GM23338 (cell line): Measurements from ENCODE around the gene FAM149B1. TPM values are rescaled to one million over a fixed set of nuclear protein-coding genes. Genes with fewer than 3 reads are reported as not detected.

Experiments used
- ATAC-seq: fragments of 200-7000 bp; cut with Tn5 transposase; 3 replicates; pipeline ENCODE4 v1.9.1; 2020
- DNase-seq: peaks from one replicate; pipeline ENCODE4 v3.0.0-alpha.2; 2015; ENCODE audit warnings: low spot score
- H2AFZ ChIP-seq: fragments of 200-600 bp; sonication (generic); 2 replicates; pipeline ENCODE4 v1.8.0; 2016; ENCODE audit warnings: antibody characterized with exemption, mild to moderate bottlenecking, moderate library complexity
- H3F3A ChIP-seq: fragments of 200-600 bp; sonication (generic); replicated peaks from 2 replicates; pipeline ENCODE4 v1.8.0; 2017; ENCODE audit warnings: antibody characterized with exemption, mixed run types, low read depth
- H3K27ac ChIP-seq: fragments of 200-600 bp; sonication (generic); 2 replicates; pipeline ENCODE4 v1.6.1; 2016; ENCODE audit warnings: low read depth
- H3K27me3 ChIP-seq: fragments of 200-600 bp; sonication (generic); 2 replicates; pipeline ENCODE4 v1.8.0; 2016; ENCODE audit warnings: mild to moderate bottlenecking, mixed run types, moderate library complexity; ENCODE audit not compliant: insufficient read depth
- H3K36me3 ChIP-seq: fragments of 200-600 bp; sonication (generic); 2 replicates; pipeline ENCODE4 v1.8.0; 2016; ENCODE audit warnings: mild to moderate bottlenecking; ENCODE audit not compliant: insufficient read depth
- H3K4me1 ChIP-seq: fragments of 200-600 bp; sonication (generic); 2 replicates; pipeline ENCODE4 v1.8.0; 2016; ENCODE audit warnings: mild to moderate bottlenecking, moderate library complexity; ENCODE audit not compliant: insufficient read depth
- H3K4me2 ChIP-seq: fragments of 200-600 bp; sonication (generic); 2 replicates; pipeline ENCODE4 v1.7.1; 2017; ENCODE audit warnings: mixed run types
- H3K4me3 ChIP-seq: fragments of 200-600 bp; sonication (generic); 2 replicates; pipeline ENCODE4 v1.6.1; 2016; ENCODE audit warnings: mixed run types
- H3K79me2 ChIP-seq: fragments of 200-600 bp; sonication (generic); replicated peaks from 2 replicates; pipeline ENCODE4 v1.8.0; 2017; ENCODE audit warnings: mild to moderate bottlenecking; ENCODE audit not compliant: insufficient read depth
- H3K9me2 ChIP-seq: fragments of 200-600 bp; sonication (generic); 2 replicates; pipeline ENCODE4 v1.8.0; 2017; ENCODE audit not compliant: insufficient read depth
- H4K20me1 ChIP-seq: fragments of 200-600 bp; sonication (generic); replicated peaks from 2 replicates; pipeline ENCODE4 v1.8.0; 2017; ENCODE audit warnings: mild to moderate bottlenecking; ENCODE audit not compliant: insufficient read depth
- H3K27ac Mint-ChIP-seq: 2 replicates; pipeline ENCODE4 v1.8.0; 2020; ENCODE audit warnings: inconsistent platforms, mild to moderate bottlenecking, moderate library complexity, mixed read lengths
- H3K27me3 Mint-ChIP-seq: 3 replicates; pipeline ENCODE4 v1.8.0; 2022; ENCODE audit warnings: low read depth, mild to moderate bottlenecking, moderate library complexity, mixed read lengths, inconsistent platforms; ENCODE audit not compliant: insufficient read depth, poor library complexity
- H3K36me3 Mint-ChIP-seq: 3 replicates; pipeline ENCODE4 v1.8.0; 2021; ENCODE audit warnings: low read depth, mild to moderate bottlenecking, inconsistent platforms, moderate library complexity, mixed read lengths
- H3K4me1 Mint-ChIP-seq: 3 replicates; pipeline ENCODE4 v1.8.0; 2020; ENCODE audit warnings: mild to moderate bottlenecking, inconsistent platforms, mixed read lengths
- H3K4me3 Mint-ChIP-seq: 3 replicates; pipeline ENCODE4 v1.8.0; 2021; ENCODE audit warnings: moderate library complexity, mild to moderate bottlenecking, inconsistent platforms, mixed read lengths
- H3K9me3 Mint-ChIP-seq: 3 replicates; pipeline ENCODE4 v1.8.0; 2020; ENCODE audit warnings: moderate library complexity, mild to moderate bottlenecking, inconsistent platforms, mixed read lengths
- CREB1 ChIP-seq: fragments of 250-450 bp; sonication (Bioruptor Pico); IDR thresholded peaks from 2 replicates; pipeline ENCODE4 v1.5.0; 2020; ENCODE audit warnings: low read depth, mild to moderate bottlenecking, moderate library complexity
- CTCF ChIP-seq, 2 experiments: fragments of 200-600 bp in 1 of 2; sonication (generic) in 1 of 2; conservative IDR thresholded peaks; 2 replicates each; pipeline versions ENCODE4 v1.5.1 to v1.6.1; 2016 to 2017; ENCODE audit warnings: antibody characterized with exemption in 2 of 2, low read depth in 2 of 2, mild to moderate bottlenecking in 2 of 2, moderate library complexity in 1 of 2
- EZH2 ChIP-seq: fragments of 200-600 bp; sonication (generic); IDR thresholded peaks from one replicate; pipeline ENCODE4 v1.8.0; 2017; ENCODE audit warnings: antibody characterized with exemption, mild to moderate bottlenecking, low read depth; ENCODE audit not compliant: unreplicated experiment
- EZH2phosphoT487 ChIP-seq: fragments of 200-600 bp; sonication (generic); IDR thresholded peaks from one replicate; pipeline ENCODE4 v1.8.1; 2018; ENCODE audit warnings: antibody characterized with exemption; ENCODE audit not compliant: unreplicated experiment
- JUNB ChIP-seq: IDR thresholded peaks from one replicate; pipeline ENCODE4 v1.6.1; 2016; ENCODE audit warnings: antibody characterized with exemption; ENCODE audit not compliant: unreplicated experiment
- POLR2AphosphoS5 ChIP-seq: IDR thresholded peaks from 2 replicates; pipeline ENCODE4 v1.6.1; 2016; ENCODE audit warnings: antibody characterized with exemption, low read depth
- STAT1 ChIP-seq: IDR thresholded peaks from one replicate; pipeline ENCODE4 v1.6.1; 2016; ENCODE audit warnings: antibody characterized with exemption; ENCODE audit not compliant: unreplicated experiment
- ZNF114 ChIP-seq: fragments of 250-450 bp; sonication (Bioruptor Pico); IDR thresholded peaks from 2 replicates; pipeline ENCODE4 v1.5.0; 2020; ENCODE audit warnings: mild to moderate bottlenecking, moderate library complexity
- polyA plus RNA-seq: library from polyadenylated mRNA; unstranded; fragments of >200 nt; fragmentation: Nextera tagmentation; extraction: Ambion mirVana; gene quantifications from 2 replicates; pipeline ENCODE4 v1.2.1, GENCODE V29; 2016
- total RNA-seq: library from RNA; depleted of rRNA; stranded (reverse); fragments of >200 nt; shearing (Covaris generic); gene quantifications from 2 replicates; pipeline ENCODE4 v1.2.3, GENCODE V29; 2014
- TF ChIP-seq, protein P1 (sequence below): IDR thresholded peaks from 2 replicates; pipeline ENCODE4 v1.6.1; 2016; ENCODE audit warnings: antibody characterized with exemption

FAM149B1 gene
- total and polyA plus RNA-seq, 2 experiments from 2014 or later = 11.2 to 19.3 TPM

- Mint-ChIP-seq H3K27ac (no peak overlapping the region), H3K27me3 (no peaks in the 10 kb centered on the region), H3K36me3 (no peaks in the 10 kb centered on the region), H3K4me3 (no peak overlapping the region), H3K9me3 (no peaks in the 10 kb centered on the region), H3K4me1 (no peaks in the 10 kb centered on the region)
- Histone ChIP-seq H3K4me1 (no peaks in the 10 kb centered on the region), H3K4me2 (no peak overlapping the region), H3K4me3 (no peak overlapping the region), H2AFZ (no peak overlapping the region), H3F3A (no peaks in the 10 kb centered on the region), H3K9me2 (no peaks in the 10 kb centered on the region; the same call in 1 of the 2 replicates), H3K27me3 (no peaks in the 10 kb centered on the region), H4K20me1 (no peaks in the 10 kb centered on the region; the same call in 1 of the 2 replicates), H3K36me3 (no peaks in the 10 kb centered on the region), H3K79me2 (no peaks in the 10 kb centered on the region), H3K27ac (no peak overlapping the region)
- no peak for DNase-seq
- no peak for ATAC-seq
- TF ChIP-seq JUNB (no peak), STAT1 (no peak), CREB1 (no peak)
- TF ChIP-seq, protein P1, sequence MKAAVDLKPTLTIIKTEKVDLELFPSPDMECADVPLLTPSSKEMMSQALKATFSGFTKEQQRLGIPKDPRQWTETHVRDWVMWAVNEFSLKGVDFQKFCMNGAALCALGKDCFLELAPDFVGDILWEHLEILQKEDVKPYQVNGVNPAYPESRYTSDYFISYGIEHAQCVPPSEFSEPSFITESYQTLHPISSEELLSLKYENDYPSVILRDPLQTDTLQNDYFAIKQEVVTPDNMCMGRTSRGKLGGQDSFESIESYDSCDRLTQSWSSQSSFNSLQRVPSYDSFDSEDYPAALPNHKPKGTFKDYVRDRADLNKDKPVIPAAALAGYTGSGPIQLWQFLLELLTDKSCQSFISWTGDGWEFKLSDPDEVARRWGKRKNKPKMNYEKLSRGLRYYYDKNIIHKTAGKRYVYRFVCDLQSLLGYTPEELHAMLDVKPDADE = no peak
Measured at GRCh38 chr10:73225518-73225917, 57.6 kb downstream of the FAM149B1 start.

DNA sequence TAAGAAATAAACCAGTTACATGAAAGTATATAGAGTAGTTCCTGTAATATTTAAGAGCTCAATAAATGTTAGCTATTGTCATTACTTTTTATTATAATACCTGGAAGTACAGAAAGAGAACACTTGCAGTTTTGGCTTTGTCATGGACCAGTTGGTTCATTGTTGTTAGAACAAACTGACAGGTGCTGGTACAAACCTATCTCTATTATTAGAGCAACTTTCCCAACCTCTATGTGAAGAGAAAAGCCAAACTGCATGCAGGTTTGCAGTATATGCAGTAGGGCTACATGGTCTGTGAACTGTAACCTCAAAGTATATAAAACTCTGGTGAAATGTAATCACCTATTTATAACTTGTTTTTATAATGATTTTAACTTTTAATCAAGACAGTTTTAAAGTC lies 58.7 kb downstream of the FAM149B1 start:
- Histone ChIP-seq H3K4me1 (no peaks in the 10 kb centered on the region), H3K36me3 (no peaks in the 10 kb centered on the region), H3K4me2 (no peak overlapping the region), H2AFZ (no peak overlapping the region), H3K27me3 (no peaks in the 10 kb centered on the region), H3F3A (no peaks in the 10 kb centered on the region), H4K20me1 (no peaks in the 10 kb centered on the region; the same call in 1 of the 2 replicates), H3K27ac (no peak overlapping the region), H3K79me2 (no peaks in the 10 kb centered on the region), H3K4me3 (no peak overlapping the region), H3K9me2 (no peaks in the 10 kb centered on the region; the same call in 1 of the 2 replicates)
- Mint-ChIP-seq H3K36me3 (no peaks in the 10 kb centered on the region), H3K4me3 (no peak overlapping the region), H3K9me3 (no peaks in the 10 kb centered on the region), H3K27me3 (no peaks in the 10 kb centered on the region), H3K4me1 (no peaks in the 10 kb centered on the region), H3K27ac (no peak overlapping the region)
- DNase-seq (no peak), ATAC-seq (no peak)
- TF ChIP-seq EZH2 (no peak), CTCF (conservative IDR thresholded peaks at IDR 0.05; ENCODE audit: low read depth in 2 of 2) (no peak), ZNF114 (no peak)

DNA sequence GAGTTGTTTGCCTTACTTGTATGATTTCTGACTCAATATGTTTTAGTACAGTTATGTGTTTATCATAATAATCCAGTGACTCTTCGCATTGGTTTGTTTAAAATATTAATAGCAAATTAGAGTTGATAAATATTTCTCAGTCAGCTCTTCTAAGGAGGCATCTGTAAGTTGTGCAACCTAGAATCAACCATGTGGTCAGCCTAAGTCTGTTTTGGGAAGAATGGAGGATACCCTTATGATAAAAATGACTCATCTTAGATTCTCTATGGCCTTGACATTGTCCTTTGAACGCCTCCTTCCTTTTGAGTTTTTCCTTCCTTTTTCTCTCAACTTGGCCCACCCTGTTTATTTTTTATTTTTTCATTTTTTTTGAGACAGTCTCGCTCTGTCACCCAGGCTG lies 60.3 kb downstream of the FAM149B1 start:
- H3K4me3 Mint-ChIP-seq = no peak overlapping the region
- Histone ChIP-seq H3K4me1 (no peaks in the 10 kb centered on the region), H2AFZ (no peak overlapping the region), H3K27ac (no peak overlapping the region), H3K4me2 (no peak overlapping the region), H3K27me3 (no peaks in the 10 kb centered on the region), H3F3A (no peaks in the 10 kb centered on the region), H3K9me2 (no peaks in the 10 kb centered on the region; the same call in 1 of the 2 replicates), H4K20me1 (peaks cover 3% of the 10 kb centered on the region; the same call in 1 of the 2 replicates), H3K36me3 (no peaks in the 10 kb centered on the region), H3K4me3 (no peak overlapping the region), H3K79me2 (no peaks in the 10 kb centered on the region)
- H3K9me3 Mint-ChIP-seq = no peaks in the 10 kb centered on the region
- ATAC-seq = no peak
- no peak for DNase-seq
- H3K27ac Mint-ChIP-seq = no peak overlapping the region
- no peaks in the 10 kb centered on the region for H3K27me3 Mint-ChIP-seq
- peaks cover 4% of the 10 kb centered on the region for H3K36me3 Mint-ChIP-seq
- H3K4me1 Mint-ChIP-seq = no peaks in the 10 kb centered on the region
- TF ChIP-seq POLR2AphosphoS5 = no peak
- no peak for TF ChIP-seq STAT1
- TF ChIP-seq EZH2phosphoT487 = no peak
